WTC11 (cell line): ENCODE results near the gene TRMT2A. TPM values are rescaled to one million over a fixed set of nuclear protein-coding genes. Genes with fewer than 3 reads are reported as not detected.
"Not testable (repeated sequence)": the region's sequence is repeated elsewhere in the genome, so short reads cannot be mapped to it uniquely, and the experiment has no call there.

Experiments used
- ATAC-seq: fragments of 200-7000 bp; cut with Tn5 transposase; 2 replicates; pipeline ENCODE4 v1.10.0; 2021; ENCODE audit warnings: mild to moderate bottlenecking, moderate library complexity
- CTCF ChIA-PET: fragments of 300-600 bp; sonication (Branson Sonifier 250); formaldehyde crosslinking; loops from one replicate; lab custom pipeline; 2021; ENCODE audit warnings: antibody characterized with exemption; lab: Charles Lee
- POLR2A ChIA-PET: fragments of 350-600 bp; sonication (Branson Sonifier 250); formaldehyde crosslinking; loops from one replicate; lab custom pipeline; 2021; ENCODE audit warnings: antibody characterized with exemption; lab: Charles Lee
- DNase-seq: peaks from one replicate; pipeline ENCODE4 v3.0.0; 2021; ENCODE audit warnings: low spot score
- H3K27ac Mint-ChIP-seq: 2 replicates; pipeline ENCODE4 v1.8.0; 2021; ENCODE audit warnings: mixed read lengths
- H3K27me3 Mint-ChIP-seq: 2 replicates; pipeline ENCODE4 v1.8.0; 2021; ENCODE audit warnings: low read depth, mild to moderate bottlenecking, moderate library complexity, mixed read lengths
- H3K36me3 Mint-ChIP-seq: 2 replicates; pipeline ENCODE4 v1.8.0; 2021; ENCODE audit warnings: mixed read lengths
- H3K4me1 Mint-ChIP-seq: 2 replicates; pipeline ENCODE4 v1.8.0; 2022; ENCODE audit warnings: mixed read lengths
- H3K4me3 Mint-ChIP-seq: 2 replicates; pipeline ENCODE4 v1.8.0; 2021; ENCODE audit warnings: mild to moderate bottlenecking, moderate library complexity, mixed read lengths
- H3K9me3 Mint-ChIP-seq: 2 replicates; pipeline ENCODE4 v1.8.0; 2021; ENCODE audit warnings: mixed read lengths
- CBFB ChIP-seq: sonication (generic); formaldehyde crosslinking; IDR thresholded peaks from 2 replicates; pipeline ENCODE4 v1.8.1; 2022; ENCODE audit warnings: mild to moderate bottlenecking, low read depth, missing genetic modification reagents
- GTF2I ChIP-seq: fragments of 250-450 bp; sonication (Bioruptor Pico); conservative IDR thresholded peaks from 2 replicates; pipeline ENCODE4 v1.4.0; 2021; ENCODE audit warnings: mild to moderate bottlenecking
- KAT7 ChIP-seq: sonication (generic); formaldehyde crosslinking; IDR thresholded peaks from 2 replicates; pipeline ENCODE4 v1.8.1; 2023; ENCODE audit warnings: missing genetic modification reagents, mild to moderate bottlenecking, borderline replicate concordance
- NFATC4 ChIP-seq: fragments of 250-450 bp; sonication (Bioruptor Pico); IDR thresholded peaks from 2 replicates; pipeline ENCODE4 v1.9.0; 2021; ENCODE audit warnings: mild to moderate bottlenecking
- OVOL2 ChIP-seq: fragments of 250-450 bp; sonication (Bioruptor Pico); IDR thresholded peaks from 2 replicates; pipeline ENCODE4 v1.9.0; 2021; ENCODE audit warnings: mild to moderate bottlenecking, borderline replicate concordance
- PRRX2 ChIP-seq: fragments of 250-450 bp; sonication (Bioruptor Pico); IDR thresholded peaks from 2 replicates; pipeline ENCODE4 v1.8.0; 2021; ENCODE audit warnings: mild to moderate bottlenecking
- RELA ChIP-seq: sonication (generic); formaldehyde crosslinking; IDR thresholded peaks from 2 replicates; pipeline ENCODE4 v1.8.1; 2022; ENCODE audit warnings: missing genetic modification reagents, mild to moderate bottlenecking, borderline replicate concordance
- ZBTB43 ChIP-seq: sonication (generic); formaldehyde crosslinking; IDR thresholded peaks from 2 replicates; pipeline ENCODE4 v1.8.1; 2023; ENCODE audit warnings: mild to moderate bottlenecking, missing genetic modification reagents
- ZNF138 ChIP-seq: sonication (generic); formaldehyde crosslinking; conservative IDR thresholded peaks from 2 replicates; pipeline ENCODE4 v1.8.1; 2022; ENCODE audit warnings: mild to moderate bottlenecking, moderate library complexity, missing genetic modification reagents
- ZNF263 ChIP-seq: sonication (generic); formaldehyde crosslinking; IDR thresholded peaks from 2 replicates; pipeline ENCODE4 v1.8.1; 2022; ENCODE audit warnings: low read depth, mild to moderate bottlenecking, moderate library complexity, missing genetic modification reagents
- ZNF425 ChIP-seq: fragments of 250-450 bp; sonication (Bioruptor Pico); conservative IDR thresholded peaks from 2 replicates; pipeline ENCODE4 v1.9.0; 2021; ENCODE audit warnings: mild to moderate bottlenecking
- total RNA-seq: library from RNA; stranded (reverse); gene quantifications from 3 replicates; pipeline ENCODE4 v1.2.3, GENCODE V29; 2021
- TF ChIP-seq, protein P1 (sequence below): fragments of 250-450 bp; sonication (Bioruptor Pico); IDR thresholded peaks from 2 replicates; pipeline ENCODE4 v1.9.0; 2021; ENCODE audit warnings: mild to moderate bottlenecking, borderline replicate concordance
- TF ChIP-seq, protein P2 (sequence below): fragments of 250-450 bp; sonication (Bioruptor Pico); IDR thresholded peaks from 2 replicates; pipeline ENCODE4 v2.1.2; 2022; ENCODE audit warnings: mild to moderate bottlenecking, moderate library complexity
- TF ChIP-seq, protein P3 (sequence below): sonication (generic); formaldehyde crosslinking; IDR thresholded peaks from 2 replicates; pipeline ENCODE4 v1.8.0; 2022; ENCODE audit warnings: mild to moderate bottlenecking, missing genetic modification reagents
- TF ChIP-seq, protein P4 (sequence below): sonication (generic); formaldehyde crosslinking; IDR thresholded peaks from 2 replicates; pipeline ENCODE4 v1.8.1; 2022; ENCODE audit warnings: low read depth, mild to moderate bottlenecking, moderate library complexity, missing genetic modification reagents, borderline replicate concordance

TRMT2A gene
- total RNA-seq, 1 experiment from 2014 or later, result 68.6 TPM

DNA sequence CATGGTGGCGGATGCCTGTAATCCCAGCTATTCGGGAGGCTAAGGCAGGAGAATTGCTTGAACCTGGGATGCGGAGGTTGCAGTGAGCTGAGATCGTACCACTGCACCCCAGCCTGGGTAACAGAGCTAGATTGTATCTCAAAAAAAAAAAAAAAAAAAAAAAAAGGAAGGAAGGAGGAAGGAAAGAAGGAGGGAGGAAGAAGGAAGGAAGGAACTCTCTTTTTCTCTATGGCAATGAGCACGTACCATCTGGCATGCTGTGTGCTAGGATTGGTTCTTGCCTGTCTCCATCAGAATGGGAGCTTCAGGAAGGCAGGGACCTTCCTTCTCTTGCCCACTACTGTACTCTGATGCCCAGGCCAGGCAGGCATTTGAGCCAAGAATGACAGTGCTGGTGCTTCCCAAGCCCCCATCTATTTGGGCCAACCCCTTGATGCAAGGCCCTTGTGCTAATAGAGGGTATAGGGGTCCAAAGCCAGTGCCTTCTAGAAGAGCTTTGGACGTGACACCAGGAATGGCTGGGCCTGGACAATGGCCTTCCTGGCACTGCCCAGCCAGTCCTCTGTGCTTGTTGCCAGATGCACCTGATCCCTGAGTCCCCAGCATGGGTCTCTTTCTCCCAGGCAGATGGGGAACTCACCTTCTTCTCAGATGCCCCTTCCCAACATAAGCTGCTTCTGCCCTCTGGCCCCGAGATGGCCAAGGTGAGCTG is 47.5 kb downstream of the TRMT2A start (continued):
- TF ChIP-seq, protein P1, sequence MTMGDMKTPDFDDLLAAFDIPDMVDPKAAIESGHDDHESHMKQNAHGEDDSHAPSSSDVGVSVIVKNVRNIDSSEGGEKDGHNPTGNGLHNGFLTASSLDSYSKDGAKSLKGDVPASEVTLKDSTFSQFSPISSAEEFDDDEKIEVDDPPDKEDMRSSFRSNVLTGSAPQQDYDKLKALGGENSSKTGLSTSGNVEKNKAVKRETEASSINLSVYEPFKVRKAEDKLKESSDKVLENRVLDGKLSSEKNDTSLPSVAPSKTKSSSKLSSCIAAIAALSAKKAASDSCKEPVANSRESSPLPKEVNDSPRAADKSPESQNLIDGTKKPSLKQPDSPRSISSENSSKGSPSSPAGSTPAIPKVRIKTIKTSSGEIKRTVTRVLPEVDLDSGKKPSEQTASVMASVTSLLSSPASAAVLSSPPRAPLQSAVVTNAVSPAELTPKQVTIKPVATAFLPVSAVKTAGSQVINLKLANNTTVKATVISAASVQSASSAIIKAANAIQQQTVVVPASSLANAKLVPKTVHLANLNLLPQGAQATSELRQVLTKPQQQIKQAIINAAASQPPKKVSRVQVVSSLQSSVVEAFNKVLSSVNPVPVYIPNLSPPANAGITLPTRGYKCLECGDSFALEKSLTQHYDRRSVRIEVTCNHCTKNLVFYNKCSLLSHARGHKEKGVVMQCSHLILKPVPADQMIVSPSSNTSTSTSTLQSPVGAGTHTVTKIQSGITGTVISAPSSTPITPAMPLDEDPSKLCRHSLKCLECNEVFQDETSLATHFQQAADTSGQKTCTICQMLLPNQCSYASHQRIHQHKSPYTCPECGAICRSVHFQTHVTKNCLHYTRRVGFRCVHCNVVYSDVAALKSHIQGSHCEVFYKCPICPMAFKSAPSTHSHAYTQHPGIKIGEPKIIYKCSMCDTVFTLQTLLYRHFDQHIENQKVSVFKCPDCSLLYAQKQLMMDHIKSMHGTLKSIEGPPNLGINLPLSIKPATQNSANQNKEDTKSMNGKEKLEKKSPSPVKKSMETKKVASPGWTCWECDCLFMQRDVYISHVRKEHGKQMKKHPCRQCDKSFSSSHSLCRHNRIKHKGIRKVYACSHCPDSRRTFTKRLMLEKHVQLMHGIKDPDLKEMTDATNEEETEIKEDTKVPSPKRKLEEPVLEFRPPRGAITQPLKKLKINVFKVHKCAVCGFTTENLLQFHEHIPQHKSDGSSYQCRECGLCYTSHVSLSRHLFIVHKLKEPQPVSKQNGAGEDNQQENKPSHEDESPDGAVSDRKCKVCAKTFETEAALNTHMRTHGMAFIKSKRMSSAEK (CRISPR knock-in tag), result no peak
- TF ChIP-seq, protein P2, sequence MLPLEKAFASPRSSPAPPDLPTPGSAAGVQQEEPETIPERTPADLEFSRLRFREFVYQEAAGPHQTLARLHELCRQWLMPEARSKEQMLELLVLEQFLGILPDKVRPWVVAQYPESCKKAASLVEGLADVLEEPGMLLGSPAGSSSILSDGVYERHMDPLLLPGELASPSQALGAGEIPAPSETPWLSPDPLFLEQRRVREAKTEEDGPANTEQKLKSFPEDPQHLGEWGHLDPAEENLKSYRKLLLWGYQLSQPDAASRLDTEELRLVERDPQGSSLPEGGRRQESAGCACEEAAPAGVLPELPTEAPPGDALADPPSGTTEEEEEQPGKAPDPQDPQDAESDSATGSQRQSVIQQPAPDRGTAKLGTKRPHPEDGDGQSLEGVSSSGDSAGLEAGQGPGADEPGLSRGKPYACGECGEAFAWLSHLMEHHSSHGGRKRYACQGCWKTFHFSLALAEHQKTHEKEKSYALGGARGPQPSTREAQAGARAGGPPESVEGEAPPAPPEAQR (CRISPR knock-in tag), result no peak
- TF ChIP-seq ZNF263 (CRISPR knock-in tag) (no peak), RELA (CRISPR knock-in tag) (no peak)
- TF ChIP-seq, all 79 proteins: peak for 0

DNA sequence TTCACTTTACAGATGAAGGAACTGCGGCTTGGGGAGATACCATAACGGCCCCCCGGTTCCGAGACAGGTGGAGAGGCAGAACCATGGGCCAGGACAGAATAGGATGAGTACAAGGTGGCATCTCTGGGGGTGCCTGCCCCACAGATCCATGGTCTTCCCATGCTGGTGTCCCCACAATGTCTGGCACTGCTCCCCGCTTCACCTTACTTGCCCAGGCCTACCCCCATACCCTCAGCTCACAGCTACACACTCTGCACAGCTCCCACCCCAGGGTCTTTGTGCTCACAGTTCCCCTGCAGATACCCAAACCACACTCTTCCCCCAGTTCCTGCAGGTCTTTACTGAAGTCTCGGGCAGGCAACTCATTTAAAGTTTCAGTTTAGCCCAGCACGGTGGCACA is 48.4 kb downstream of the TRMT2A start:
- H3K27ac Mint-ChIP-seq, result no peak overlapping the region
- peaks cover 15% of the 10 kb centered on the region for H3K27me3 Mint-ChIP-seq
- POLR2A ChIA-PET, result interaction anchor here (0.7 kb wide), 1 partner anchor 49 kb away, joined by 5 read pairs; no protein-coding TSS in a partner anchor
- DNase-seq, result no peak
- TF ChIP-seq GTF2I (CRISPR knock-in tag) (no peak), KAT7 (CRISPR knock-in tag) (no peak), ZBTB43 (CRISPR knock-in tag) (no peak), OVOL2 (CRISPR knock-in tag) (no peak), ZNF138 (CRISPR knock-in tag) (no peak), NFATC4 (CRISPR knock-in tag) (no peak), CBFB (no peak), PRRX2 (CRISPR knock-in tag) (no peak), ZNF425 (CRISPR knock-in tag) (no peak)
- TF ChIP-seq, protein P3, sequence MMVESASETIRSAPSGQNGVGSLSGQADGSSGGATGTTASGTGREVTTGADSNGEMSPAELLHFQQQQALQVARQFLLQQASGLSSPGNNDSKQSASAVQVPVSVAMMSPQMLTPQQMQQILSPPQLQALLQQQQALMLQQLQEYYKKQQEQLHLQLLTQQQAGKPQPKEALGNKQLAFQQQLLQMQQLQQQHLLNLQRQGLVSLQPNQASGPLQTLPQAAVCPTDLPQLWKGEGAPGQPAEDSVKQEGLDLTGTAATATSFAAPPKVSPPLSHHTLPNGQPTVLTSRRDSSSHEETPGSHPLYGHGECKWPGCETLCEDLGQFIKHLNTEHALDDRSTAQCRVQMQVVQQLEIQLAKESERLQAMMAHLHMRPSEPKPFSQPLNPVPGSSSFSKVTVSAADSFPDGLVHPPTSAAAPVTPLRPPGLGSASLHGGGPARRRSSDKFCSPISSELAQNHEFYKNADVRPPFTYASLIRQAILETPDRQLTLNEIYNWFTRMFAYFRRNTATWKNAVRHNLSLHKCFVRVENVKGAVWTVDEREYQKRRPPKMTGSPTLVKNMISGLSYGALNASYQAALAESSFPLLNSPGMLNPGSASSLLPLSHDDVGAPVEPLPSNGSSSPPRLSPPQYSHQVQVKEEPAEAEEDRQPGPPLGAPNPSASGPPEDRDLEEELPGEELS (CRISPR knock-in tag), result no peak
- TF ChIP-seq, protein P4, sequence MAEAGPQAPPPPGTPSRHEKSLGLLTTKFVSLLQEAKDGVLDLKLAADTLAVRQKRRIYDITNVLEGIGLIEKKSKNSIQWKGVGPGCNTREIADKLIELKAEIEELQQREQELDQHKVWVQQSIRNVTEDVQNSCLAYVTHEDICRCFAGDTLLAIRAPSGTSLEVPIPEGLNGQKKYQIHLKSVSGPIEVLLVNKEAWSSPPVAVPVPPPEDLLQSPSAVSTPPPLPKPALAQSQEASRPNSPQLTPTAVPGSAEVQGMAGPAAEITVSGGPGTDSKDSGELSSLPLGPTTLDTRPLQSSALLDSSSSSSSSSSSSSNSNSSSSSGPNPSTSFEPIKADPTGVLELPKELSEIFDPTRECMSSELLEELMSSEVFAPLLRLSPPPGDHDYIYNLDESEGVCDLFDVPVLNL (CRISPR knock-in tag), result no peak
- no peaks in the 10 kb centered on the region for H3K4me1 Mint-ChIP-seq
- CTCF ChIA-PET, result no interaction called here
- H3K4me3 Mint-ChIP-seq, result no peak overlapping the region
- no peak for ATAC-seq
- no peaks in the 10 kb centered on the region for H3K9me3 Mint-ChIP-seq
- no peaks in the 10 kb centered on the region for H3K36me3 Mint-ChIP-seq

DNA sequence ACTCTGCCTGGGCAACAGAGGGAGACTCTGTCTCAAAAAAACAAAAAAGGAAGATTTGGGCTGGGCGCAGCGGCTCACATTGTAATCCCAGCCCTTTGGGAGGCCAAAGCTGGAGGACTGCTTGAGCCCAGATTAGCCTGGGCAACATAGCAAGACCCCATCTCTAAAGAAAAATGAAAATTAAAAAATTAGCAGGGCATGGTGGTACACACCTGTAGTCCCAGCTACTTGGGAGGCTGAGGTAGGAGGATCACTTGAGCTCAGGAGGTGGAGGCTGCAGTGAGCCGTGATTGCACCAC is 49.7 kb downstream of the TRMT2A start:
- H3K27ac Mint-ChIP-seq, DNase-seq, H3K36me3 Mint-ChIP-seq, H3K9me3 Mint-ChIP-seq, H3K4me1 Mint-ChIP-seq, H3K4me3 Mint-ChIP-seq, ATAC-seq, POLR2A ChIA-PET: not testable (repeated sequence)
- CTCF ChIA-PET, result interaction anchor here (1.0 kb wide), 1 partner anchor 26 kb away, joined by 3 read pairs; no protein-coding TSS in a partner anchor
- peaks cover 15% of the 10 kb centered on the region for H3K27me3 Mint-ChIP-seq
